NCI-H128 (cell line): Measurements from ENCODE around the gene DNPEP.
A peak's percentile ranks its signal among the peaks of the same experiment; 100 is the strongest.

ENCODE experiments used
- DNase-seq: peaks from one replicate; lab custom pipeline; 2025; ENCODE audit not compliant: unreplicated experiment; lab: John Stamatoyannopoulos, UW

Gene DNPEP

DNA sequence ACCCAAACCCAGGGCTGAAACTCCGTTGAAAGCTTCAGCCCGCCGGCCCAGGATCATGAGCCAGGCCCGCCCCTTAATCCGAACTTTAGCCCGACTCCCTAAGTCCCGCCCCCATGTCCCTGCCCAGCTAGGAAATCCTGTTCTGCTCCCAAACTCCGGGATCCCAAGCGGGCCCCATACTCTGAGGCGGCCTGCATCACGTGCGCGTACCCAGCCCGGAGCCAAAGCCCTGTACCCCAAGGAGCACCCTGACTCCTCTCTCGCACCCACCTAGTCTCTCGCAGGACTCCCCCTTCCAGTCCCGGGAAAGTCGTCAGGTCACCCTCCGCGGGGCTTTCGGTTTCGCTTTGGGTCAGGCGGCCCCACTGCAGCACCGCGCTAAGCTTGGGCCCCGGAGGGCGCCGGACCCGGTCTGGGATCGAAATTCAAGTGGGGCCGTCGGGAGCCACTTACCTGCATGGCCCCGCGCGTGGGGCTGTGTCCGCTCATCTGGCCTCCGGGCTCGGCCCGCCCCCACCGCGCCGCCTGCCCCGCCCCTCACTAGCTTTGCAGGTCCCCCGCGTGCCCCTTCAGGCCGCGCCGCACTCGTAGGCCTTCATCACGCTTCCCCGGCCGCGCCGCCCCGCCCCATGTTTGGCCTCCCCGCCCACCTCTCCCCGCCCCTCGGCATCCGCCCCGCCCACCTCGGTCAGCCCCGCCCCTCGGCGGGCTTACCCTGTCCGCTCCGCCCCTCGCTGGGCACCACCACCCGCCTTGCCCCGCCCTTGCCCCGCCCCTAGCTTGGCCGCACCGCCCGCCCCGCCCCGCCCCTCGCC lies at the start of gene DNPEP:
DNPEP (minus strand) TSS at position 607 of the 815 bp plus-strand sequence; CDS start at position 489, 118 bp downstream.
- peak; percentile 60 for DNase-seq

DNA sequence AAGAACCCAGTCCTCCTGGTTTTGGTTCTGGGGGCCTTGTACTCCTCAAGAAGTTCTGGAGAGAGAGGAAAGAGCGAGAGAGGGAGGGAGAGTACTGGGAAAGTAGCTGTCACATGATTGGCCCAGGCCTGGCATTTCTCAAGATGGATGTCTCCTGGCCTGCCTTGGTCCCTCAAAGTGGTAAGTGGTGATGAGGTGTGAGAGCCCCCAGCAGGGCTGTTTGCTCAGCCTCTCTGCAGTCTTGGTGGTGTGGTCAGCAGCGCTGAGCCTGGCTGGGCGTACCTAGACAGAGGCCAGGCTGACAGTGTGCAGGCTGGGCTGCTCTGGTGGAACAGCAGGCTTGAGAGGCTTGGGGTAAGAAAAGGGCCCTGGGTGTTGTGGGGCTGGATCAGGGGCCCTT lies 49.4 kb upstream of the DNPEP start:
- DNase-seq = no peak

DNA sequence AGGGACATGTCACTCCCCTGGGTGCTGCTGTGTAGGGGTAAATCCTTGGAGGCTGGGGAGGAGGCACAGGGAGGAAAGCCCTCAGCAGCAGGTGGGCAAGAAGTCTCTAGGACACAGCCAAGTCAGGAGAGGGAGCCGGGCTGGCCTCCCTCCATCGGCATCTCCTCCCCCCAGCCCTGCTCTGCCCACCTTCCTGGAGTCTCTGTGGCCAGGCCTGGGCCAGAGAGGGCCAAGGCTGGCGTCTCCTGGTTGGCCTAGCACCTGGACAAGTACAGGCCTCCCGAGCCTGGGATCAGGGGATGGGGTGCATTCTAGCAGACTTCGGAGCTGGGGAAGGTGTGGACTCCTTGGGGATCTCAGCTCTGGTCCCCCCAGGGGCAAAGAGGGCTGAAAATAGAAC lies 48.8 kb upstream of the DNPEP start:
- no peak for DNase-seq

DNA sequence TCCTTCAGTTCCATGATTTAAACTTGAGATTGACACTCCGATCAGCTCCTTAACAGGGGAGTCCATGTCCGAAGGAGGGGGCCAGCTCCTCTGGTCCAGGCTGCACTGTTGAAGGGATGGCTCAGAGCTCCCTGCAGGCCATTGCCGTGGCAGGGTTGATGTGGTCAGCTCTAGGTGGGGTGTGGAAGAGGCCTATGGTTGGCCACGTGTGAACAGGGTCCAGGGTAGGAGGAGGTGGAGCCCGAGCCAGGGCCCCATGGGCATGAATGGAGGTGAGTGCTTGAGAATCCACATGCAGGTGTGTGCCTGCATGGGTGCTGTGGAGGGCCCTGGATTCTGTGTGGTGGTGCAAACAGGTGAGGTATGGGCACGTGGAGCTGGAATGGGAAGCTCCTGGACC lies 48.0 kb upstream of the DNPEP start:
- DNase-seq = no peak

DNA sequence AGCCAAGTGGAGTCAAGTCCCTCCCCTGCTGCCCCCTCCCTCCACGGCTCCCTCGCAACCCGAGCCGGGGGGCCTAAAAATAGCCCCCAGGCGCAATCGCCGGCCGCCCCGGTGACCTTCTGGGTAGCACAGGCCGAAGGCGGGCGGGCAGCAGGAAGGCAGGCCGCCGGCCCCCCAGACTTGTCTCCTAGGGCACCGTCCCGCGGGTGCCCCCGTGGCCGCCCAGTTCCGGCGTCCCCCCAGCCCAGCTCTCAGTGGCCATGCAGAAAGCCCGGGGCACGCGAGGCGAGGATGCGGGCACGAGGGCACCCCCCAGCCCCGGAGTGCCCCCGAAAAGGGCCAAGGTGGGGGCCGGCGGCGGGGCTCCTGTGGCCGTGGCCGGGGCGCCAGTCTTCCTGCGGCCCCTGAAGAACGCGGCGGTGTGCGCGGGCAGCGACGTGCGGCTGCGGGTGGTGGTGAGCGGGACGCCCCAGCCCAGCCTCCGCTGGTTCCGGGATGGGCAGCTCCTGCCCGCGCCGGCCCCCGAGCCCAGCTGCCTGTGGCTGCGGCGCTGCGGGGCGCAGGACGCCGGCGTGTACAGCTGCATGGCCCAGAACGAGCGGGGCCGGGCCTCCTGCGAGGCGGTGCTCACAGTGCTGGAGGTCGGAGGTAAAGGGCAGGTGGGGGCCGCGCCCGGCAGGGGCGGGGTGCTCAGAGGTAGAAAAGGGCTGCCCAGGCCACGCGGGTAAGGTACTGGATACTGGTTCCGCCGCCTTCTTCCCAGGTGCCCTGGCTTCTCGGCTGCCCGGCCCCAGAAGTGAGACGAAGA lies 47.2 kb upstream of the DNPEP start, which contains the start of gene SPEG:
SPEG (plus strand) TSS at position 126 of the 808 bp plus-strand sequence; CDS start at position 261, 135 bp downstream.
- no peak for DNase-seq

DNA sequence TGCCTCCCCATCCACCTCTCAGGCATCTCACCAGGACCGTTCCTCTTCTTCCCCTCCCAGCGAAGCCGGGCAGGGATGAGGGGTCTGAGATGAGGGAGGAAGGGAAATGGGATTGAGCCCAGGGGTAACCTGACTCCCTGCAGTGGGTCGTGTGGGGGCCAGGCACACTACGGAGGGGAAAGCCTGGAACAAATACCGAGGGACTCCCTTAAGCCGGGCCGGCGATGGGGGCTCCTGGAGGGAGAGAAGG lies 46.7 kb upstream of the DNPEP start:
- no peak for DNase-seq

DNA sequence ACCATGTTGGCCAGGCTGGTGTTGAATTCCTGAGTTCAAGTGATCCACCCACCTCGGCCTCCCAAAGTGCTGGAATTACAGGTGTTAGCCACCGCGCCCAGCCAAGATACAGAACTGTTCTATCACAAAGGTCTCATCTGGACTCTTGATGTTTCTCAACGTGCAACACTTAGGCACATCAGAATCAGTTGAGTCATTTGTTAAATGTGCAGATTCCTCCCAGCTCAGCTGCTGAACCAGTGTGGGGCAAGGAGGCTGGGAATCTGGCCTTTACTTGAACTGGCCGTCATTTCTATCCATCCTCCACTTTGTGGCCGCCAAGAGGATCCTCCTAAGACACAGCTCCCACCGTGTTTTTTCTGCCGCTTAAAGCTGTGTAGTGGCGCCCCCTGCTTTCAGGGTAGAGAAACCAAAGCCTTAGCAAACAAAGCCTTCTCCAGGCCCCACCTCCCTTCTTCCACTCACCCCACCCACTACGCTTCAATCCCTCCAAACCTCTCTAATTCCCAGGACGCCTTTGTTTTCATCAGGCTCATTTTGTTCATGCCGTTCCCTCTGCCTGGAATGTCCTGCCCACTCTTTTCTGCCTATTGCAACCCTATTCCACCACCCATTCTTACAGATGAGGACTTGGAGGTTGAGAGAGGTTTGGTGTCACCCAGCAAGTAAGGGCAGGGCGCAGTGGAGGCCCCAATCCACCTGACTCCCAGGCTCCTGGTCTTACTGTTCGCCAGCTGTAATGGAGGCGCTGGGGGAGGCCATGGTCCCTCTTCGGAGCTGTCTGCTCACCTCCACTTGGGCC lies 46.2 kb upstream of the DNPEP start:
- no peak for DNase-seq

DNA sequence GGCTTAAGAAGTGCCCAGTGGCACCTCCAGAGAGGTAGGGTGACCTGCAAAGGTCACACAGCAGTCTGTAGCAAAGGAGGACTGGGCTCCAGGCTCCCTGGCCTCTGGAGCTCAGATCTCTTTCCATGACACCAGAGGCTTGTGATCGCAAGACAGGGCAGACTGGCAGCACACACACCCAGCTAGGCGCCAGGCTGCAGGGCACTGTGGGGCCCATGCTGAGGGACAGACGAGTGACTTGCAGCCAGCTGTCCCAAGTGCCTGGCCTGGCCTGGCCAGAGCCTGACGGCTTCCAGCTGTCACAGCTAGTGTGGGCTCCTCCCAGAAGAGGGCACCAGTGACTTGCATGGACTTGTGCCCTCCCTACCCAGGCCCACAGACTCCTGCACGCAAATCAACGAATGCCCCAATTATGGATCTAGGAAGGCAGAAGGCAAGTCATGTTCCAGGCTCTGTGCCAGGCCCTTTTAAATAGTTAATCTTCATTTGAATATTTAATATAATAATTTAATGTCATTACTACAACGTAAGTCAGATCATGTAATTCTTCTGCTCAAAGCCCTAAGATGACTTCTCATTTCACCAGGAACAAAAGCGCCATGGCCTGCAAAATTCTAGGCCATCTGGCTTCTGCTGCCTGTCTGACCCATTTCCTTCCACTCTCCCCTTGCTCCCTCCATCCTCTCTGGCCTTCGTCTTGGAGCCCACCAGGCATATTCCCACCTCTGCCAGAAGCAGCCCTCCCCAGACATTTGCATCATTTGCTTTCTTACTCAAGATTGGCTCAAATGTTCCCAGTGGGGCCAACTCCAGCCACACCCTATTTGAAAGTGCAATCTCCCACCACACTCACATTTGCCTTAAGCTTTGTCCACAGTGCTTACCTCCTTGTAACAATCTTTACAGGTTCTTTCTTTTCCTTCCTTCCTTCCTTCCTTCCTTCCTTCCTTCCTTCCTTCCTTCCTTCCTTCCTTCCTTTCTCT lies 43.2 kb upstream of the DNPEP start:
- no peak for DNase-seq

DNA sequence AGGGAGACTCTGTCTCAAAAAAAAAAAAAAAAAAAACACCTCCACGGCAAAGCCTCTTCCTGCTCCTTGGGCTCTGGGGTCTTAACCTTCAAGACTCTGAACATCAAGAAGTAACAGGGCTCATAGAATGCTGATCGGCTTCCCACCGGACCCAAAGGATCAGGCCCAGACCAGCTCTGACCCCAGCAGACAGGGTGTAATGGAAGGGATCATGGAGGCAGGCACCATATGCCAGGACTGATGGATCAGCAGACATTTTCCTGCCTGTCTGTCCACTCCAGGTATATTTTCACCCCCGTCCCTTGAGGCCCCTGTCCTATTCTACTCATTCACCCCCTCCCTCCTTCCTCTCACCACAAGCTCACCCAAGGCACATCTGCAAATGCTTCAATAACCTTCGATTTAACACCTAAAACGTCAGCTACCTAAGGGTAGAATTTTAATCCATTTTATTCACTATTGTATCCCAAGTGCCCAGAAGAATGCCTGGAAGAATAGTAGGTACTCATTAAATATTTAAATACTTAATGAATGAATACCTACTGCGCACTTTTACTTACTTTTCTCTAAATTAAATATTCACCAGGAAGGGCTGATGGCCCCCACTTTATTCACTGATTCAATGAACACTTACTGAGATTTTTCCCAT lies 42.4 kb upstream of the DNPEP start:
- DNase-seq = no peak

DNA sequence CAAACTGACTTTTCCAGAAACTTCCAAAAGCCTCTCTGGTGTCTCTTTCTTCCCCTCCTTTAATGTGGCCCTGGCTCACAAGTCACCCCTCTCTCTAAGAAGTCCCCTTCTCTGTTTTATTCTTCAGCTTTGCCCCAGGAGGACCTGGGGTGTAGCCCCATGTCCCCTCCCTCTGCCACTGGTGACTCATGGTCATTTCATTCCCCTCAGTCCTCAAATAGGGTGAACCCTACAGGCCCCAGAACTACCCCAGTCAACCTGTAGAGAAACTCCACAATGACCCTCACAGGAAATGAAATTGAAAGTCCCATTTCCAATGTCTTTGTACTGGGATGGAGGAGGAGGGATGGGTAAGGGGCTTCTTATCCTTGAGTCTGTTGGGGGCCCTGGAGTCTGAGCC lies 40.8 kb upstream of the DNPEP start:
- no peak for DNase-seq

DNA sequence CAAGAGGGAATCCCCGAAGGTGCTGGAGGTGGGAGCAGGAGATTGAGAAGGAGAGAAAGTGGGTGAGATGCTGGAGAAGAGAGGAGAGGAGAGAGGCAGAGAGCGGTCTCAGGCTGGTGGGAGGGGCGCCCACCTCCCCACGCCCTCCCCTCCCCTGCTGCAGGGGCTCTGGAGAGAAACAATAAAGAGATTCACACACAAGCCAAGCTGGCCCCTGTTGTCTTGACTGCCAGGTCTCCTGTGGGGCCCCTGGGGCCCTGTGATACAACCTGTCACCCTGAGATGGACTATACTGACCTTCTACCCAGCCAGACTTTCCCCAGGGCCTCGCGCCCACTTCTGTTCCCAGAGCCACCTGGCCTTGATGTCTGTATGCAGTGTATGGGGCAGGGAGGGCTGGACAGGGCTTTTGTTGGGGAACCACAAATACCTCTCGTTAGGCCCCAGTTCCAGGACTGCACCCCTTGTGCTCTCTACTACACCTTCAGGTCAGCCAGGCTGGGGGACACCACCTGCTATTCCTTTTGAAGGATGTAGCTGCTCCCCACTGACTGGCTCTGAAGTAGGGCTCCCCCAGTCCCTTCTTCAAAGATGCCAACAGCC lies 38.9 kb upstream of the DNPEP start:
- no peak for DNase-seq

DNA sequence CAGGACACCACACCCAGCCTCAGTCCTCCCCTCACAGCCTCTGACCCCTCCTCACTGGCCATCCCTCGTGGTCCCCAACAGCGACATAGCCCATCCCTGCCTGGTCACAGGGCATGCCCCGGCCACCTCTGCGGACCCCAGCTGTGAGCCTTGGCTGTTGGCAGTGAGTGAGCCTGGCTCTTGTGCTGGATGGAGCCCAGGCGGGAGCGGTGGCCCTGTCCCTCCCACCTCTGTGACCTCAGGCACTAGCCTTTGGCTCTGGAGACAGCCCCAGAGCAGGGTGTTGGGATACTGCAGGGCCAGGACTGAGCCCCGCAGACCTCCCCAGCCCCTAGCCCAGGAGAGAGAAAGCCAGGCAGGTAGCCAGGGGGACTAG lies 38.3 kb upstream of the DNPEP start:
- no peak for DNase-seq

DNA sequence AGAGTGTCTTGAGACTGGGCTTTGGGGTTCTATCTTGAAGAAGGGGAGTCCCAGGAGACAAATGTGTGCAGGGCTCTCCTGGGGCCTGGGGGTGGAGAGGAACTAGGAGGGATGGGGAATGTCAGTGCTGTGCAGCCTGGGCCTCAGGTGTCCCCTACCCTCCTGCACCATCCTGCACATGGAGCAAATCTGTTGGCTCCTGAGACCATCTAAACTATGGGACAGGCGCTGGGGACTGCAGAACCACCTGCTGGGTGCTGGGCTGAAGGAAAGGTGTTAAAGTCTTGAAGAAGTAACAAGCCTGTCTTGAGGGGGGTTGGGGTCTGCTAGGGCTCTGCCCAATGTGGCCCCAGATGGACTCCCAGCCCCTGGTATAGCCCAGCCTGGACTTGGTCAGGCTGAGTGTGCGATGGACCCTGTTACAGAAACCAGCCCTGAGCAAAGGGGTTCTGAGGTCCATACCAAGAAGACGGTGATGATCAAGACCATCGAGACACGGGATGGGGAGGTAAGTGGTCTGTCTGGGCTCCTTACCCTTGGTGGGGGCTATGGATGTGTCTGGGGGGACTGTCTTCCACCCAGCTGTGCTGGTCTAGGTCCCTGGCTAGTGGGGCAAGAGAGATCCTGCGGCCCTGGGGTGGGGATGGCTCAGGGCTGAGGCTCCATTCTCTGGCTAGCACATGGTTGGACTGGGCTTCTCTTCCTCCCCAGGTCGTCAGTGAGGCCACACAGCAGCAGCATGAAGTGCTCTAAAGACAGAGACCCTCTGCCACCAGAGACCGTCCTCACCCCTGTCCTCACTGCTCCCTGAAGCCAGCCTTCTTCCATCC lies 37.7 kb upstream of the DNPEP start:
- DNase-seq = no peak

DNA sequence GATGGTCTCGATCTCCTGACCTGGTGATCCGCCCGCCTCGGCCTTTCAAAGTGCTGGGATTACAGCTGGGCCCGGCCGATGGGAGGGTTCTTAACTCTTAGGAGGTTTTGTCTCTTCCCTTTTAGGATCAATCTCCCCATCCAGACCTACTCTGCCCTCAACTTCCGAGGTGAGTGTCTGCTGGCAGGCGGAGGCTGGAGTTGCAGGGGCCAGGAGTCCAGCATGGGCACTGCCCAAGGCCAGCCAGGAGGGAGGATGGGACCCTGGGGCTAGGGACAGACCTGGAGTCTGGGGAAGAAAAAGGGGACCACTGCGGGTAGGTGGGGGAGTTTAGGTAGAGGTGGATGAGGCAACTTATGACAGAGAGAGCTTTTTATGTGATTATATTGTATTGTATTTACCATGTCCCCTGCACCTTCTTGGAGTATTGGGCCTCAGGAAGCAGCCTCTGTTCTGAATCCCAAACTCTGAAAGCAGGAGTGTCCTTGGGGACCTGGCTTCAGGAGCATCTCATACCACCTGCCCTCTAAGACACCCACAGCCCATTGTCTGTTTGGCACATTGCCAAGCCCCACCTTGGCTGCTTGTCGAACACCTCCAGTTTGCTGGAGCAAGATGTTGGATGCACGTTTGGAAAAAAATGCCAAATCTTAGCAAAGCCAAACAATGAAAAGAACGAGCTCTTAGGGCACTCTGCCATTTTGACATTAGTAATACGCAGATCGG lies 36.1 kb upstream of the DNPEP start:
- no peak for DNase-seq

DNA sequence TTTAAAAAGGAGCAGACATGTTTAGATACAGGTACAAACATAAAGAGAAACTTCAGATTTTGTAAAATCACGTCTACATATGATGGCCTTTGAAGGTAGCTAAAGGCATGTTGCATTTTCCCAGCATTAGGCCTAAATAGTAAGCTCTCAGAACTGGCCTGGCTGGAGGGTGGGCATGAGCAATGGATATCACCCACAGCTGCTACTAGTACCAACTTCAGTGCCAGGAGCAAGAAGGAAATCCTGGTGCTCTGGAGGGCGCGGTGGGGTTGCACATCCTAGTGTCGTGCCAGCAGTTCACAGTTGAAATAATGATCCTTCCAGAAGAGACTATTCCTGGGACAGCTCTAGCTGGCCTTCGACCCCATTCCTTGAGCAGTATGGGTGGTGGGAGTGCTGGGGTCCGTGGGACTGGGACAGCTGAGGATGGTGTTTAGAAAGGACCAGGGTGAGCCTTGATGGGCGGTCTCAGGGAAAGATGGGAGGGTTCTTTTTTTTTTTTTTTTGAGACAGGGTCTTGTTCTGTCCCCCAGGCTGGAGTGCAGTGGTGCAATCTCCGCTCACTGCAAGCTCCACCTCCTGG lies 35.3 kb upstream of the DNPEP start:
- no peak for DNase-seq

DNA sequence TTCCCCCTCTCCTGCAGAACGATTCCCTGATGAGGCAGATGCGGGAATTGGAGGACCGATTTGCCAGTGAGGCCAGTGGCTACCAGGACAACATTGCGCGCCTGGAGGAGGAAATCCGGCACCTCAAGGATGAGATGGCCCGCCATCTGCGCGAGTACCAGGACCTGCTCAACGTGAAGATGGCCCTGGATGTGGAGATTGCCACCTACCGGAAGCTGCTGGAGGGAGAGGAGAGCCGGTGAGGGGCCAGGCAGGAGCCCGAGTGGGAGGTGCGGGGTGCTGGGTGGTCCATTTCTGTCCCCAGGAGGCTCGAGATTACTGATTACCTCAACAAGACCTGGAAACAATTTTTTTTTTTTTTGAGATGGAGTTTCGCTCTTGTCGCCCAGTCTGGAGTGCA lies 33.6 kb upstream of the DNPEP start:
- no peak for DNase-seq

DNA sequence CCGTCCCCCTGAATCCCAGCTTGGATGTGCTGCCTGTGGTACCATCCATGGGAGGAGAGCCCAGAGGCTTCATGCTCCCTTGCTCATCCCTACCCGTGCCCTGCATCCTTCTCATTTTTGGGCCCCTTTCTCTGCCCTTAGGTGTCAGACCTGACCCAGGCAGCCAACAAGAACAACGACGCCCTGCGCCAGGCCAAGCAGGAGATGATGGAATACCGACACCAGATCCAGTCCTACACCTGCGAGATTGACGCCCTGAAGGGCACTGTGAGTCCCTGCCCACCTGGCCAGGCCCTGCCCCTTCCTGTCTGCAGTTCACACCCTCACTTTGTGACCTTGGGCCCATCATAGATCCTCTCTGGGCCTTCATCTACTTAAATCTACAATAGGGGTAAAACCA lies 33.0 kb upstream of the DNPEP start:
- no peak for DNase-seq
